Heart left ventricle (tissue), 16 donors: ENCODE data around the gene NLRC3. TPM values are rescaled to one million over a fixed set of nuclear protein-coding genes. Genes with fewer than 3 reads are reported as not detected.

Experiments used
- ATAC-seq, 4 donors: fragments of 200-7000 bp; cut with Tn5 transposase; one replicate each; pipeline ENCODE4 v1.9.1; 2020 to 2022; ENCODE audit warnings: moderate library complexity in 4 of 4, mild to moderate bottlenecking in 3 of 4, moderate number of reproducible peaks in 1 of 4
- DNase-seq, 5 donors: peaks; one replicate each; pipeline ENCODE4 v3.0.0-alpha.2; 2020
- H3K27ac ChIP-seq, 12 donors: fragments of 200-600 bp; sonication (generic) in 4 of 12; one replicate each; pipeline versions ENCODE4 v1.5.0 to v1.8.0; 2016 to 2022; ENCODE audit warnings: mild to moderate bottlenecking in 2 of 12
- H3K27me3 ChIP-seq, 9 donors: fragments of 200-600 bp; sonication (generic) in 2 of 9; one replicate each; pipeline versions ENCODE4 v1.5.1 to v1.8.0; 2016 to 2022; ENCODE audit warnings: mild to moderate bottlenecking in 3 of 9
- H3K36me3 ChIP-seq, 9 donors: fragments of 200-600 bp; sonication (generic) in 2 of 9; one replicate each; pipeline versions ENCODE4 v1.5.0 to v1.8.0; 2018 to 2022; ENCODE audit warnings: mild to moderate bottlenecking in 2 of 9
- H3K4me1 ChIP-seq, 12 donors: fragments of 200-600 bp; sonication (generic) in 4 of 12; one replicate each; pipeline versions ENCODE4 v1.5.0 to v1.8.0; 2016 to 2022; ENCODE audit warnings: mild to moderate bottlenecking in 3 of 12
- H3K4me3 ChIP-seq, 12 donors: fragments of 200-600 bp; sonication (generic) in 4 of 12; one replicate each; pipeline versions ENCODE4 v1.5.0 to v1.8.0; 2017 to 2022; ENCODE audit warnings: mild to moderate bottlenecking in 9 of 12, moderate library complexity in 4 of 12
- H3K9me3 ChIP-seq, 12 donors: fragments of 200-600 bp; sonication (generic) in 4 of 12; one replicate each; pipeline versions ENCODE4 v1.5.0 to v1.8.0; 2016 to 2022; ENCODE audit warnings: mild to moderate bottlenecking in 1 of 12
- CTCF ChIP-seq, 12 donors: fragments of 200-600 bp; sonication (generic) in 4 of 12; IDR thresholded peaks; one replicate each; pipeline versions ENCODE4 v1.5.0 to v1.8.0; 2018 to 2022; ENCODE audit warnings: antibody characterized with exemption in 12 of 12, mild to moderate bottlenecking in 5 of 12
- POLR2A ChIP-seq, 2 donors: fragments of 450-650 bp; IDR thresholded peaks; one replicate each; pipeline ENCODE4 v1.6.1; 2017; ENCODE audit warnings: antibody characterized with exemption in 2 of 2, mild to moderate bottlenecking in 2 of 2, moderate library complexity in 2 of 2
- WGBS, 4 donors: extraction: QIAGEN DNeasy Blood & Tissue Kit in 2 of 4; methylation state at CpG; one replicate each; pipeline versions ENCODE4 v1.1.5 to v1.1.7; 2013 to 2018; 5-methylcytosine and 5-hydroxymethylcytosine counted together
- intact Hi-C, 10 donors: fragments of 100-400 bp; cut with DNase I; formaldehyde crosslinking; loops; one replicate each; pipeline versions ENCODE4 v1.11.1 to v1.14.2; 2022
- polyA plus RNA-seq, 2 donors: library from polyadenylated mRNA; stranded (reverse); fragments of 200-250 nt; gene quantifications; one replicate each; pipeline ENCODE4 v1.2.3, GENCODE V29; 2013
- total RNA-seq, 9 donors: library from RNA; depleted of rRNA in 2 of 9; stranded (reverse); fragments of >200 nt in 2 of 9; fragmentation: NEBNext Ultra II Directional in 3 of 9; extraction: Animal tissue kit (Norgen Biotek cat#: 25700) in 3 of 9; gene quantifications; one replicate each; pipeline versions ENCODE4 v1.1.0 to v1.2.4, GENCODE V29; 2016 to 2023
- donor health status: ischemic (EF 13 %, LVEDD 7.1; RV severe dilation, severe dysfunction).
- donor health status: healthy with polysubstance abuse.
- donor health status: DM: no; HTN: yes; CAD: no.
- donor health status: DM: no; HTN: no; CAD: no.
- donor health status: ischemic (EF 25% LVEDD 6.9; RV normal size, moderate dysfunction).
- donor health status: ischemic (EF 25% LVEDD 5.7; RV mildly dilated, moderate dysfunction).
- donor health status: healthy.
- donor health status: DM: yes; HTN: yes; CAD: no.
- donor health status: ischemic (EF 35%, LVEDD 5.7; RV mildly dilated, moderate dysfunction).
- donor health status: nonischemic (EF 11% LVEDD 7.7; RV severe dilation, severe dysfunction).
- donor health status: DM: yes; HTN: yes; CAD: no.
- donor health status: PGD.
- donor health status: ischemic (EF 29% LVEDD 5.4; RV normal size, mild dysfunction).
- donor health status: nonischemic (EF 23%, LVEDD 6.1; RV moderate dilation, normal function).

The NLRC3 gene
- total and polyA plus RNA-seq, 11 donors: 0.44 to 2.9 (median 0.95) TPM

- WGBS, 4 donors: 90 to 95% (median 91%) methylated on average over 5 to 6 of the region's 6 CpGs
- ATAC-seq: peak in 1 of 4 donors; percentile 5
- peak overlapping the region in 8 of 12 donors; percentile 4 to 68 (median 34) for H3K27ac ChIP-seq
- DNase-seq: no peak
- intact Hi-C loops: no loop called here
- peaks cover 0 to 21% (median 3%) of the 10 kb centered on the region in 9 donors for H3K36me3 ChIP-seq
- H3K27me3 ChIP-seq: no peaks in the 10 kb centered on the region
- H3K4me1 ChIP-seq: peaks cover 0 to 18% (median 6%) of the 10 kb centered on the region in 12 donors
- no peaks in the 10 kb centered on the region for H3K9me3 ChIP-seq
- no peak overlapping the region for H3K4me3 ChIP-seq
- TF ChIP-seq POLR2A (IDR thresholded peaks at IDR 0.05) (no peak), CTCF (IDR thresholded peaks at IDR 0.05) (no peak)
These were observed 14.8 kb upstream of the NLRC3 start for GRCh38 chr16:3591991-3592390.

DNA sequence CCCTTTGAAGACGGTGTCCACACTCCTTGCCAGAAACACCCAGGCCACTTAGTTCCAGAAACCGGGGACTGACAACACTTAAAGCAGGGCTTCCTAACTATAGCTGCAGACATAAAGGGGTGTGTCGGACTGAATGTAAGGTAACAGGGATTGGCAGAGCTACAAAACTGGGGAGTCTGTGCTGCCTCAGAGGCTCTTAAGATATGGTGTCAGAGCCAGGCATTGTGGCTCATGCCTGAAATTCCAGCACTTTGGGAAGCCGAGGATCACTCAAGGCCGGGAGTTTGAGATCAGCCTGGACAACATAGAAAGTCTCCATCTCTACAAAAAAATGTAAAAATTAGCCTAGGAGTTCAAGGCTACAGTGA is 14.2 kb upstream of the NLRC3 start:
- Histone ChIP-seq H3K36me3 (peaks cover 0 to 21% (median 3%) of the 10 kb centered on the region in 9 donors), H3K27ac (peak overlapping the region in 2 of 12 donors; percentile 4 to 46), H3K4me3 (no peak overlapping the region), H3K4me1 (peaks cover 0 to 18% (median 6%) of the 10 kb centered on the region in 12 donors), H3K9me3 (no peaks in the 10 kb centered on the region), H3K27me3 (no peaks in the 10 kb centered on the region)
- no peak for DNase-seq
- no peak for TF ChIP-seq CTCF (IDR thresholded peaks at IDR 0.05)
- no peak for TF ChIP-seq POLR2A (IDR thresholded peaks at IDR 0.05)
- intact Hi-C loops: no loop called here
- WGBS, 4 donors: 49 to 64% (median 57%) methylated on average over 5 of the region's 5 CpGs
- ATAC-seq: peak; percentile 56 to 60 (median 58)

DNA sequence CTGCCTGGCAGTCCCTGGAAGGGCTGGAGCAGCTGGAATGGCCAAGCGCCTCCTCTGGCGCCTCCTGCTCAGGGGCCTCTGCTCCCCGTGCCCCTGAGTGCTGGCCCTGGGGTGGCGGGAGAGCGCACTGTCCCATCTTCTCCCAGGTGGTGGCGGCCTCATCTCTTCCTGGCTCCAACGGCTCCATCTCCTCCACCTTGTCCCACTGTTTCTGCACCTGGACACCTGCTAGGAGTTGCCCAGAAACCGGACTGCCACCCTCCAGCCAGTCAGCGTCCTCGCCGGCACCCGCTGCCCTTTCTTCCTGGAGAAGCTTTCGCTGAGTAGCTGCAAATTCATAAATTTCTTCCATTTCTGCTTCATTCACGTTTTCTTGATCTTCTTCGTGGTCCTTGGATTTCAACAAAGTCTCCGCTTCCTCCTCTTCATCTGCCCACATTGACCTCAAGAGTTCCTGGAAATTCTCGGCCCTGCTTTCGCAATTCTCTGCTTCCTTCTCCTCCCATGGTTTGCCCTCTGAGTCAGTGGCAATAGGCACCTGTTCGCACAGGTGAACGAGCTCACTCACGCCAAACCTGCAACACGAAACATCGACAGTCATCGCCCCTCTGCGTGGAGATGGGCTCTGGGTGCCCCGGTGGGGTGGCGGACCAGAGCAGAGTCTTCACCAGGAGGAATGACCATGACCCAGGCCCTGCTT is 13.7 kb upstream of the NLRC3 start:
- Histone ChIP-seq H3K27ac (peak overlapping the region in 1 of 12 donors; percentile 18), H3K4me3 (no peak overlapping the region), H3K27me3 (no peaks in the 10 kb centered on the region), H3K9me3 (no peaks in the 10 kb centered on the region), H3K36me3 (peaks cover 0 to 21% (median 3%) of the 10 kb centered on the region in 9 donors), H3K4me1 (peaks cover 0 to 18% (median 6%) of the 10 kb centered on the region in 12 donors)
- peak in 1 of 4 donors; percentile 2 for ATAC-seq
- TF ChIP-seq POLR2A (IDR thresholded peaks at IDR 0.05) (no peak), CTCF (IDR thresholded peaks at IDR 0.05) (no peak)
- DNase-seq: no peak
- 90 to 94% (median 93%) methylated on average over 27 of the region's 27 CpGs for WGBS, 4 donors
- intact Hi-C loops: no loop called here

- TF ChIP-seq POLR2A (IDR thresholded peaks at IDR 0.05) (no peak), CTCF (IDR thresholded peaks at IDR 0.05) (no peak)
- intact Hi-C loops: no loop called here
- Histone ChIP-seq H3K36me3 (peaks cover 0 to 18% (median 3%) of the 10 kb centered on the region in 9 donors), H3K4me3 (peak overlapping the region in 1 of 12 donors; percentile 7), H3K9me3 (no peaks in the 10 kb centered on the region), H3K27me3 (no peaks in the 10 kb centered on the region), H3K27ac (no peak overlapping the region), H3K4me1 (peaks cover 0 to 18% (median 6%) of the 10 kb centered on the region in 12 donors)
- DNase-seq: no peak
- no peak for ATAC-seq
- WGBS, 4 donors: 92 to 95% (median 93%) methylated on average over 21 to 25 of the region's 25 CpGs
These were observed 12.9 kb upstream of the NLRC3 start for GRCh38 chr16:3589991-3590701.
